Mucosa of stomach (tissue), 1 donor: ENCODE results near the gene PLCB1.
"Not testable (repeated sequence)": the region's sequence is repeated elsewhere in the genome, so short reads cannot be mapped to it uniquely, and the experiment has no call there.

ENCODE experiments used
- H3K27me3 ChIP-seq: one replicate; pipeline ENCODE4 v1.7.0; 2013; ENCODE audit warnings: mild to moderate bottlenecking, low read length; ENCODE audit not compliant: control insufficient read depth, insufficient read depth
- H3K36me3 ChIP-seq: one replicate; pipeline ENCODE4 v1.7.0; 2013; ENCODE audit warnings: low read length; ENCODE audit not compliant: control insufficient read depth, insufficient read depth
- H3K4me1 ChIP-seq: one replicate; pipeline ENCODE4 v1.7.0; 2013; ENCODE audit warnings: mild to moderate bottlenecking, low read length; ENCODE audit not compliant: control insufficient read depth, insufficient read depth
- H3K4me3 ChIP-seq: one replicate; pipeline ENCODE4 v1.7.0; 2013; ENCODE audit warnings: low read length
- H3K9ac ChIP-seq: one replicate; pipeline ENCODE4 v1.7.0; 2013; ENCODE audit warnings: mild to moderate bottlenecking, low read length, moderate library complexity
- H3K9me3 ChIP-seq: one replicate; pipeline ENCODE4 v1.7.0; 2013; ENCODE audit warnings: mild to moderate bottlenecking, low read length, moderate library complexity; ENCODE audit not compliant: control insufficient read depth
- donor health status: Pancreatic carcinoma.

PLCB1 gene

DNA sequence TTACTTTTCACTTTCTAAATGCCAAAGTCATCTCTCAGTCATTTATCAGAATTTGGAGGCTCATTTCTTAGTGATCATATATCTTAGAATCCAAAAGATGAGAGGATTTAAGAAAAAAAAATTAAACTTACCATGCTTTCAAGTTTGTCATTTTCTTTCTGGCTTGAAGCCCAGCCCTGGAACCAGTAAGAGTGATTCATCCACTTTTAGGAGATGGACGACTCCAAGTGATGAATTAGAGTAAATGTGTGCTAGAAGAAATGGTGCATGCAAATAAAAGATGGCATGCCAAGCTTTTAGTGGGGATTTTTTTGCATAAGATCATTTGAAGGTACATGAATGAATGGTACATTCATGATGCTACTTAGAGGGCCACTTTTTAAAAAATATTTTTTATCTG is 20.1 kb downstream of the PLCB1 start:
- H3K9ac ChIP-seq = no peak overlapping the region
- H3K9me3 ChIP-seq = no peaks in the 10 kb centered on the region
- H3K4me1 ChIP-seq = peaks cover 17% of the 10 kb centered on the region

DNA sequence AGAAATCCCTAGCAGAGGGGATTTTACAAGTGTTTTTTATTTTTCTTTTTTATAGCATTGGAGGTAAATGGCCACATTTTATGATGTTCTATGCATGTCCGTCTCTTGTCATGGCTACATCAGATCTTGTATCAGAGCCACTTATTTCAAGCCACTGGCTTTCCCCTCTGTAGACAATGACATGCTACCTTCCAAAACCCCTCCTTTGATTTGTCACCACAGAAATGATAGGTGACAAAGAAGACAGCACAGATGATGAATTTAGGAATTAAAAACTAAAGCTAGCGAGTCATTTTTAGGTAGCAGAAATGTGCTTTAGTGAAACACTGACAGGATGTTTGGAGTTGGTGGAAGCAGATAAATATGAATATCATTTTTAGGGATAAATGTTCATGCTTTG is 20.8 kb downstream of the PLCB1 start:
- H3K9me3 ChIP-seq = no peaks in the 10 kb centered on the region
- H3K4me3 ChIP-seq = no peak overlapping the region
- H3K27me3 ChIP-seq = no peaks in the 10 kb centered on the region
- no peak overlapping the region for H3K9ac ChIP-seq
- no peaks in the 10 kb centered on the region for H3K36me3 ChIP-seq
- peaks cover 17% of the 10 kb centered on the region for H3K4me1 ChIP-seq

More for the DNA sequence above, 20.1 kb downstream of the PLCB1 start:
- Histone ChIP-seq H3K27me3 (no peaks in the 10 kb centered on the region), H3K4me3 (no peak overlapping the region), H3K36me3 (no peaks in the 10 kb centered on the region)

DNA sequence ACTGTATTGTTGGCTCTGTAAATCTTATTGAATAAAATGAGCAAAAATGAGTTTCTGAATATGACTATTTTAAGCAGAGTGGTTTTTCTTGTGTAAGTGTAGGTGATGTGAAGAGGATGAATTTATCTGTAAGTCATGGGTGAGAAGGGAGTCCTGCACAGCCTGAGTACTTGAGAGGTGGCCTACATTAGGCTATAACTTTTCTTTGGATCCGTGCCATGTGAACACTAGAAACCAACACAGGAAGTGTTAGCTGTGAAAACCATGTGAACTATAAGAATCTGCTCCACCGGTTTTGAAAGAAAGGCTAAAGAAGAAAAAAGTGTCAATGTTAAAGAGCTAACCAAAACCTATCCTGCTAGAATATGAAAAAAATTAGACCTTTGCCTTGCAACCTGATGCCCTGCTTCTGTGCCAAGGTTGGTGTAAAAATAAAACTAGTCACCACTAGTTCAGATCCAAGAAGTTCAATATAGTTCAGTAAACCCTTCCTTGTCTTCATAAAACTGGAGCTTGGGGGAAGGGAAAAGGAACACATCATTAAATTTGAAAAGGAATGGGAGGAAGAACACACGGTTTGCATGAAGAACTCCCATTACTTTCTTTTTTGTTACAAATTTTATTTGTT is 21.3 kb downstream of the PLCB1 start:
- no peaks in the 10 kb centered on the region for H3K36me3 ChIP-seq
- H3K9me3 ChIP-seq = no peaks in the 10 kb centered on the region
- peaks cover 17% of the 10 kb centered on the region for H3K4me1 ChIP-seq
- H3K4me3 ChIP-seq = no peak overlapping the region
- H3K27me3 ChIP-seq = no peaks in the 10 kb centered on the region
- H3K9ac ChIP-seq = no peak overlapping the region

DNA sequence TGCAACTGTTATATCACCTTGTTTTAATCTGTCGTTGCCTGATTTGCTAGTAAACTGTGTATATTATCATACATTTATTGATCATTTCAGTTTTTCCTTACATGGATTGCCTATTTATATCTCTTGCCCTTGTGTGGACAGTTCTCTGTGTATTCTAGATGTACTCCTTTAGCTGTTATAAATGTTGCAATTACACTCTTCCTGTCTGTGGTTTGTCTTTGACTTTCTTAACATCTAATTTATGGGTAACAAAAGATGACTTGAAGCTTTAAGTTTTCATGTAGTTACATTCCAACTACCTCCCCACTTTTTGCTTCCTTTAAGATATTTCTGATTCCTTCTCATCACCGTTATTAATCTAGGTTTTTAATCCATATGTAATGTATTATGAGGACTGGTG is 22.6 kb downstream of the PLCB1 start:
- H3K4me1 ChIP-seq = peaks cover 17% of the 10 kb centered on the region
- no peak overlapping the region for H3K9ac ChIP-seq
- H3K27me3 ChIP-seq = no peaks in the 10 kb centered on the region
- no peak overlapping the region for H3K4me3 ChIP-seq
- H3K36me3 ChIP-seq = no peaks in the 10 kb centered on the region
- no peaks in the 10 kb centered on the region for H3K9me3 ChIP-seq

DNA sequence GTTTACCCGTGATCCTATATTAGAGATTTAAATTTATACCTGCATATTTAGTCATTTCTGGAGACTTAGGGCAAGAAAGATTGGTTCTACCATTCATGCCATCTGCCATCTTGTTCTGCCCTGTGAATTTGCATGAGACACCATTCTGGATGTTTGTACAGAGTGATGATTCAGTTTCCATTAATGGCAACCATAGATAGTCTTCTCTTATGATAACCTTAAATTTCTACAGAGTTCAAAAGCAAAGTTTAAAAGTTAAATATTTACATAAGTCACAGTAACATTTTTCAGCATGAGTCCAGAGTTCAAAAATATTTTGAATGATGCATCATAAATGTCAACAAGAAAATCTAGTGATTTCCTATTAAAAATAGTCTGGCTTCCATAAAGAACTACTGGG is 23.2 kb downstream of the PLCB1 start:
- Histone ChIP-seq H3K4me1 (peaks cover 17% of the 10 kb centered on the region), H3K4me3 (no peak overlapping the region), H3K36me3 (no peaks in the 10 kb centered on the region), H3K27me3 (no peaks in the 10 kb centered on the region), H3K9ac (no peak overlapping the region), H3K9me3 (no peaks in the 10 kb centered on the region)

DNA sequence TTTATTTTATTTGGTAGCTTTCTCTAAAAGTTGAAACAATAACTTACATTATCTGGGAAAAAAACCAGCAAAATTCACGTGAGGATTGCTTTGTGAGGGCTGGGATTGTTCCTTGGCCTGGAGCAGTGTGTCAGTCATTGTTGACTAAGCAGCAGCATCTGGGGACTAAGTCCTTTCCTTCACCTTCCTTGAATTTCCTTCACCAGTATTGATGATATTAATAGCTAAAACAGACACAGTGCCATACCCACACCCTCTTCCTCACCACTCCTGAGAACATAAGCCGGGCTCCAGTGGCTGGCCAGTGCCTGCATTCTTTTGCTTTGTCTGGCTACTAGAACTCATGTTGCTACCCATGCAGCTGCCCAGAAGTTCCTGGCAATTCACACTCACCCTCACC is 23.7 kb downstream of the PLCB1 start:
- Histone ChIP-seq H3K36me3 (no peaks in the 10 kb centered on the region), H3K9me3 (no peaks in the 10 kb centered on the region), H3K9ac (no peak overlapping the region), H3K4me3 (no peak overlapping the region), H3K27me3 (no peaks in the 10 kb centered on the region), H3K4me1 (peaks cover 17% of the 10 kb centered on the region)

DNA sequence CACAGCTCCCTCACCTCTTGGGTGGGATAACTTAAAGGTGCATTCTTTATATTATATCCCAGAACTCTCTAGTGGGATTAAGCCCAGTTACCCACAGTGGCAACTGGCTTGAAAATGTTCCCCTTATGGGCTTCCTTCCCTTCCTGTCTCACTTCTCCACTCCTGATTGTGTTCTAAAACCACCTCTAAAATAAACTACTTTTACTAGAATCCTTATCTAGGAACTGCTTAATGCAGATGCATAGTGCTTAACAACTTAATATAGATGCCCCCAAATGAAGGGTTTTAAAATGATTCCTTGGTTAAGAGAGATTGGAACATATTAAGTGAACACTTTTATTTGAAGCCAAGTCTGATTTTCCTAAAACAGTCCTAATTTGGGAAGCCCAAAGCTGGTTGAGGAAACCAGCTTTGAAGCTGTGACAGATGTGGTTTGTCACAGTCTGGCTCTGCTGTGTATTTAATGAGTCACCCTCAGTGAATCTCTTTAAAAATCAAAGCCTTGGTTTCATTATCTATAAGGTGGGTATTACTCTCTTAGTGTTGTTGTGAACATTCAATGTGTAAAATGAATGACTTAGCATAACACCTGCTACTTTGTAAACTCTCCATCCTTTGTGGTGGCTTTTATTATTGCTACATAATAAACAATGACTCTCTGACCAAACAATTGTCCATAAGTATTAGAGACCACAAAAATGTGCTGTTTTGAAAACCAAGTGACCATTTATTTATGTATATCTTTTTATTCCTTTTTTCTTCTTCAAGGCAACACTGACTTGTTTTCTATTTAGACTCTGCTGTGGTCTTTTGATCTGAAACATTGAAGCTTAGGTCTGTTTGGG is 24.4 kb downstream of the PLCB1 start:
- H3K4me1 ChIP-seq = peaks cover 20% of the 10 kb centered on the region
- no peaks in the 10 kb centered on the region for H3K27me3 ChIP-seq
- H3K4me3 ChIP-seq = no peak overlapping the region
- no peaks in the 10 kb centered on the region for H3K36me3 ChIP-seq
- H3K9ac ChIP-seq = no peak overlapping the region
- no peaks in the 10 kb centered on the region for H3K9me3 ChIP-seq

DNA sequence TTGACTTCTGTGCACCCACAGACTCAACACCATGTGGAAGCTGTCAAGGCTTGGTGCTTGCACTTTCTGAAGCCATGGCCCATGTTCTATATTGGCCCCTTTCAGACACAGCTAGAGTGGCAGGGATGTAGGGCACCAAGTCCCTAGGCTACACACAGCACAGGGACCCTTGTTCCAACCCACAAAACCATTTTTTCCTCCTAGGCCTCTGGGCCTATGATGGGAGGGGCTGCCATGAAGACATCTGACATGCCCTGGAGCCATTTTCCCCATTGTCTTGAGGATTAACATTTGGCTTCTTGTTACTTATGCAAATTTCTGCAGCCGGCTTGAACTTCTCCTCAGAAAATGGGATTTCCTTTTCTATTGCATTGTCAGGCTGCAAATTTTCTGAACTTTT is 27.2 kb downstream of the PLCB1 start:
- H3K9ac ChIP-seq, H3K9me3 ChIP-seq, H3K36me3 ChIP-seq, H3K4me3 ChIP-seq, H3K27me3 ChIP-seq: not testable (repeated sequence)
- H3K4me1 ChIP-seq = peaks cover 24% of the 10 kb centered on the region

DNA sequence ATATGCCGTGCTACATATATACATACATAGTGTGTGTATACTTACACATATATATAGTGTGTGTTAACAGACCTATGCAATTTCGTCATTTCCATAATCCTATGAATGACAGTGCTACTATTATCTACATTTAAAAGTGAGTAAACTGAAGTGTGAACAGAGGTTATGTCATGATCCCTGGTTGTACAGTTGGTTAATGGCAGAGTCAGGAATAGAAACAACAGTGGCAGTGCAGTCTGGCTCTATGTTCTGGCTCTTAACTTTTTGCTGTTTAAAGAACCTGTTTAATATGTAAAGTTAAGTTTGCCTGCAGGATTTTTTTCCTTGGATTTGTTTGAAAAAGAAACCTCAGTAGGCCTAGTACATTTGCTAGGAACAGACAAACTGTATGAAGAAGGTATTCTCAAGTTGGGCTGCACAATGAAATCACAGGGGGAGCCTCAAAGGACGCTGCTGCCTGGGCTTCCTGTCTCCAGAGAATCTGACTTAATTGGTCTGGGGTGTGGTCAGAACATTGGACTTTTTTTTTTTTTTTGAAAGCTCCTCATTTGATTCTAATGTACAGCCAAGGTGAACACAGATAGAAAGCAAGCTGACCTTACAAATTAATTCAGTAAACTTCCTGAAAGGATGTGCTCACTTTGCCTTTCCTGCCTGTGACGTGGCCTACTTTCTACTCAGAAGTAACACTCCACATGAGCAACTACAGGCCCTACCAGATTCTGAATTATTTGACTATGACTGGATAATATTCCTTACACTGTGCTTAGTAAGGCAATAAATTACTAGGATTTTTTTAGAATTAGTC is 29.4 kb downstream of the PLCB1 start:
- no peak overlapping the region for H3K9ac ChIP-seq
- no peaks in the 10 kb centered on the region for H3K27me3 ChIP-seq
- H3K9me3 ChIP-seq = no peaks in the 10 kb centered on the region
- H3K36me3 ChIP-seq = no peaks in the 10 kb centered on the region
- H3K4me3 ChIP-seq = no peak overlapping the region
- peaks cover 7% of the 10 kb centered on the region for H3K4me1 ChIP-seq

DNA sequence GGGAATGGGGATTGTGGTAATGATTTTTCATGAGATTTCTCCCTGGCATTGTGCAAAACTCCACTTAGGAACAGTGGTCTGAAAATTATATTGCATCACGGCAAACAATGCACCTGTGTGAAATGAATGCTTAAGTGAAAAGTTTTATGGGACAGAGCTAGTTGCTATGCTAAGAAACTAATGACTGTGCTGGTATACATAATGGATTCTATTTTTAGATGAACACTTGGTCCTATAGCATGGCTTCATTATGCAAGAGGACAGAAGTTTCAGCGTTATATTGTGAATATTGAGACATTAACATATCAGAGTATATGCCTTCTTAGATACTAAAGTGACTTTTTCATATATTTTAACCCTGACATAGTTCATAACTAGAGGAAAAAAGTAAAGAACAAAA is 30.5 kb downstream of the PLCB1 start:
- no peaks in the 10 kb centered on the region for H3K36me3 ChIP-seq
- no peaks in the 10 kb centered on the region for H3K9me3 ChIP-seq

DNA sequence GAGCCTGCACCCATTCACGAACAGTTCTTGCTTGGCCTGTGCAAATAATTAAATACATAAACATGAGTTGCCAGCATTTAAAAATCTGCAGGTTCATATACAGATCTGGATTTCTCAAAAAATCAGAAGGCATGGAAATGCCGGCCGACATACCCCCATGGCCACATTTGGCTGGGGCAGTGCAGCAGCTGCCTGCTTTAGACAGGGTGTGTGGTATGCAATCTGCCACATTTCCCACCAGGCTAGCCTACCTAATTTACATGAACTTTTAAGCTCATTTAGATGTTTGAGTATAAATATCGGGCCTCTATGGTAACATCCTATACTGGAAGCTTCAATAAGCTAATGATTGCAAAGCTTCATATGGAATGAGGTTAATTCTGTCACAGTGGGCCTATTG is 31.5 kb downstream of the PLCB1 start:
- H3K27me3 ChIP-seq = no peaks in the 10 kb centered on the region
- H3K4me1 ChIP-seq = peaks cover 6% of the 10 kb centered on the region
- no peaks in the 10 kb centered on the region for H3K36me3 ChIP-seq
- no peaks in the 10 kb centered on the region for H3K9me3 ChIP-seq
- H3K4me3 ChIP-seq = no peak overlapping the region
- H3K9ac ChIP-seq = no peak overlapping the region

More for the DNA sequence above, 30.5 kb downstream of the PLCB1 start:
- H3K4me3 ChIP-seq = no peak overlapping the region
- H3K9ac ChIP-seq = no peak overlapping the region
- peaks cover 6% of the 10 kb centered on the region for H3K4me1 ChIP-seq
- no peaks in the 10 kb centered on the region for H3K27me3 ChIP-seq

DNA sequence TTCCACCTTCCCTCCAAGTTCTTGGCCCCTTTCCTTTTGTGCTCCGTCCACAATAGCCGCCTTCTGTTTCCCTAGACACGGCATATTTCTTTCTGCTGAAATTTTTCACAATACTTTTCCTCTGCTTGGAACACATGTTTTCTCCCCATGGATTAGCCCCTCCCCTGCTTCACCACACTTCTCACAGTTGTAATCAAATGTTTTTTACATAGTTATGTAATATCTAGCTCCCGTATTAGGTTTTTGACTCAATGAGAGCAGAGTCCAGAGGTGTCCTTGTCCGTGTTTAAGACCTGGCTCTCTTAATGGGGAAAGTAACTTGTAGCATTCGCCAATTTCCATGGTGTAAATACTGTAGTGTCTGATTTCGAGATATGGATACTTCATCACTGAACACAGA is 34.7 kb downstream of the PLCB1 start:
- Histone ChIP-seq H3K27me3 (no peaks in the 10 kb centered on the region), H3K4me1 (peaks cover under 1% of the 10 kb centered on the region), H3K36me3 (no peaks in the 10 kb centered on the region), H3K9me3 (no peaks in the 10 kb centered on the region), H3K4me3 (no peak overlapping the region), H3K9ac (no peak overlapping the region)
